B cell (primary cell): ENCODE data around the gene TMPRSS15. TPM values are rescaled to one million over a fixed set of nuclear protein-coding genes. Genes with fewer than 3 reads are reported as not detected.

Source experiments
- ATAC-seq: fragments of 200-7000 bp; cut with Tn5 transposase; one replicate; pipeline ENCODE4 v1.10.0; 2021; ENCODE audit warnings: low read depth, mild to moderate bottlenecking, moderate number of reproducible peaks, moderate library complexity
- CTCF ChIA-PET: fragments of 350-600 bp; sonication (Branson Sonifier 250); formaldehyde crosslinking; loops from one replicate; lab custom pipeline; 2021; ENCODE audit warnings: antibody characterized with exemption, inconsistent platforms; lab: Charles Lee
- POLR2A ChIA-PET: fragments of 350-600 bp; sonication (Branson Sonifier 250); formaldehyde crosslinking; loops from one replicate; lab custom pipeline; 2021; ENCODE audit warnings: antibody characterized with exemption; lab: Charles Lee
- DNase-seq: peaks from one replicate; pipeline ENCODE4 v3.0.0; 2013
- H2AFZ ChIP-seq: 2 replicates; pipeline ENCODE4 v1.6.1; 2012; ENCODE audit warnings: mild to moderate bottlenecking, low read depth, low read length; ENCODE audit not compliant: insufficient read depth, poor library complexity, severe bottlenecking
- H3K27ac ChIP-seq, 2 donors: 1 replicate in 1 of 2; 2 replicates in 1 of 2; pipeline ENCODE4 v1.5.1; 2012 to 2013; ENCODE audit warnings: low read length in 2 of 2, mild to moderate bottlenecking in 2 of 2, moderate library complexity in 1 of 2
- H3K27me3 ChIP-seq, 4 experiments: fragments of 200-600 bp in 1 of 4; sonication (generic) in 1 of 4; replicated peaks in 1 of 4; 1 replicate in 2 of 4; 2 replicates in 2 of 4; pipeline versions ENCODE4 v1.6.1 to v1.7.0; 2013 to 2016; ENCODE audit warnings: low read length in 3 of 4, mild to moderate bottlenecking in 2 of 4, mixed read lengths in 1 of 4, moderate library complexity in 1 of 4; ENCODE audit not compliant: insufficient read depth in 4 of 4, control insufficient read depth in 3 of 4; ENCODE audit errors: control extremely low read depth in 1 of 4
- H3K36me3 ChIP-seq, 2 experiments: replicated peaks in 1 of 2; 1 replicate in 1 of 2; 2 replicates in 1 of 2; pipeline versions ENCODE4 v1.6.1 to v1.7.1; 2013; ENCODE audit warnings: low read length in 1 of 2; ENCODE audit not compliant: insufficient read depth in 2 of 2, control insufficient read depth in 1 of 2; ENCODE audit errors: control extremely low read depth in 1 of 2, extremely low read depth in 1 of 2
- H3K4me1 ChIP-seq, 2 donors: fragments of 200-600 bp in 1 of 2; sonication (generic) in 1 of 2; 1 replicate in 1 of 2; 2 replicates in 1 of 2; pipeline versions ENCODE4 v1.5.1 to v1.6.1; 2013 to 2017; ENCODE audit warnings: low read length in 2 of 2; ENCODE audit not compliant: control insufficient read depth in 2 of 2, insufficient read depth in 2 of 2
- H3K4me2 ChIP-seq: replicated peaks from 2 replicates; pipeline ENCODE3; 2012; ENCODE audit warnings: mild to moderate bottlenecking, low read depth, low read length; ENCODE audit not compliant: poor library complexity, severe bottlenecking
- H3K4me3 ChIP-seq, 5 experiments: fragments of 200-600 bp in 1 of 5; sonication (generic) in 1 of 5; 1 replicate in 3 of 5; 2 replicates in 2 of 5; pipeline versions ENCODE4 v1.5.1 to v1.7.0; 2011 to 2016; ENCODE audit warnings: low read length in 4 of 5, mild to moderate bottlenecking in 4 of 5, low read depth in 2 of 5, control low read depth in 1 of 5, moderate library complexity in 1 of 5; ENCODE audit not compliant: insufficient read depth in 1 of 5; ENCODE audit errors: control extremely low read depth in 1 of 5, extremely low read depth in 1 of 5
- H3K79me2 ChIP-seq: fragments of 200-600 bp; sonication (generic); one replicate; pipeline ENCODE4 v1.6.0; 2016; ENCODE audit warnings: low read length; ENCODE audit not compliant: control insufficient read depth, insufficient read depth
- H3K9ac ChIP-seq: fragments of 200-600 bp; sonication (generic); 2 replicates; pipeline ENCODE4 v1.6.1; 2017; ENCODE audit warnings: mild to moderate bottlenecking, low read length, moderate library complexity
- H3K9me3 ChIP-seq, 3 donors: one replicate each; pipeline versions ENCODE4 v1.6.1 to v1.7.1; 2013; ENCODE audit warnings: low read length in 2 of 3; ENCODE audit not compliant: control insufficient read depth in 2 of 3, insufficient read depth in 1 of 3; ENCODE audit errors: control extremely low read depth in 1 of 3
- H4K20me1 ChIP-seq: 2 replicates; pipeline ENCODE4 v1.6.0; 2012; ENCODE audit warnings: mild to moderate bottlenecking, low read length; ENCODE audit not compliant: insufficient read depth, control insufficient read depth, poor library complexity, severe bottlenecking
- H3K27ac Mint-ChIP-seq: one replicate; pipeline ENCODE4 v1.8.0; 2021; ENCODE audit warnings: mixed read lengths
- H3K27me3 Mint-ChIP-seq: one replicate; pipeline ENCODE4 v1.8.0; 2021; ENCODE audit warnings: mixed read lengths
- H3K4me1 Mint-ChIP-seq: one replicate; pipeline ENCODE4 v1.8.0; 2021; ENCODE audit warnings: mixed read lengths
- H3K4me3 Mint-ChIP-seq: one replicate; pipeline ENCODE4 v1.8.0; 2021; ENCODE audit warnings: mixed read lengths
- H3K9me3 Mint-ChIP-seq: one replicate; pipeline ENCODE4 v1.8.0; 2022; ENCODE audit warnings: mixed read lengths; ENCODE audit not compliant: insufficient read depth
- CTCF ChIP-seq: fragments of 200-600 bp; IDR thresholded peaks from one replicate; pipeline ENCODE4 v1.8.0; 2022; ENCODE audit warnings: antibody characterized with exemption, mild to moderate bottlenecking
- EZH2 ChIP-seq: IDR thresholded peaks from 2 replicates; pipeline ENCODE4 v1.6.1; 2012; ENCODE audit warnings: borderline replicate concordance, low read depth, mild to moderate bottlenecking, moderate library complexity, low read length; ENCODE audit not compliant: insufficient read depth, poor library complexity, severe bottlenecking
- WGBS: methylation state at CpG from one replicate; pipeline ENCODE4 v1.1.5; 2013; ENCODE audit warnings: missing lambda C conversion rate; ENCODE audit not compliant: insufficient coverage; 5-methylcytosine and 5-hydroxymethylcytosine counted together
- intact Hi-C: fragments of 100-400 bp; cut with micrococcal nuclease; formaldehyde crosslinking; loops from one replicate; pipeline ENCODE4 v1.10.0; 2022
- polyA plus RNA-seq: library from polyadenylated mRNA; depleted of rRNA; stranded (reverse); fragments of >200 nt; gene quantifications from 2 replicates; pipeline ENCODE4 v1.2.3, GENCODE V29; 2012
- total RNA-seq, 2 donors: library from RNA; stranded (reverse); fragments of 120-200 nt in 1 of 2; gene quantifications; 1 replicate in 1 of 2; 2 replicates in 1 of 2; pipeline versions ENCODE4 v1.2.3 to v1.2.4, GENCODE V29; 2013 to 2022

TMPRSS15 gene
- total and polyA plus RNA-seq, 2 donors (not counting 1 experiment from before 2014, with no cell fraction given): 0.04 TPM; not detected in 1

GRCh38 chr21:18253799-18254198, 149.8 kb downstream of the TMPRSS15 start:
- TF ChIP-seq CTCF: no peak
- H3K4me3 ChIP-seq: no peak overlapping the region
- no peak overlapping the region for H3K4me2 ChIP-seq
- CTCF ChIA-PET: no interaction called here
- H4K20me1 ChIP-seq: no peaks in the 10 kb centered on the region
- no peaks in the 10 kb centered on the region for H3K36me3 ChIP-seq
- no peak overlapping the region for H2AFZ ChIP-seq
- Mint-ChIP-seq H3K27ac (no peak overlapping the region), H3K9me3 (no peaks in the 10 kb centered on the region), H3K27me3 (no peaks in the 10 kb centered on the region), H3K4me1 (no peaks in the 10 kb centered on the region), H3K4me3 (no peak overlapping the region)
- no peaks in the 10 kb centered on the region for H3K27me3 ChIP-seq
- WGBS: 92% methylated on average over 2 of the region's 2 CpGs
- H3K9me3 ChIP-seq: no peaks in the 10 kb centered on the region
- no peaks in the 10 kb centered on the region for H3K4me1 ChIP-seq
- no peak overlapping the region for H3K27ac ChIP-seq
- no peaks in the 10 kb centered on the region for H3K79me2 ChIP-seq
- POLR2A ChIA-PET: no interaction called here
- ATAC-seq (no peak), DNase-seq (no peak)
- intact Hi-C loops: no loop called here
- no peak overlapping the region for H3K9ac ChIP-seq

- Histone ChIP-seq H2AFZ (no peak overlapping the region), H3K27me3 (no peaks in the 10 kb centered on the region), H3K27ac (no peak overlapping the region), H3K4me3 (no peak overlapping the region), H3K9ac (no peak overlapping the region), H4K20me1 (no peaks in the 10 kb centered on the region), H3K9me3 (no peaks in the 10 kb centered on the region), H3K79me2 (no peaks in the 10 kb centered on the region), H3K4me2 (no peak overlapping the region), H3K36me3 (no peaks in the 10 kb centered on the region), H3K4me1 (no peaks in the 10 kb centered on the region)
- Mint-ChIP-seq H3K9me3 (no peaks in the 10 kb centered on the region), H3K4me3 (no peak overlapping the region), H3K27ac (no peak overlapping the region), H3K27me3 (no peaks in the 10 kb centered on the region), H3K4me1 (no peaks in the 10 kb centered on the region)
- ATAC-seq (no peak), DNase-seq (no peak)
- WGBS: no CpG with 5 or more reads among the region's 2 CpGs
- POLR2A ChIA-PET: no interaction called here
- no peak for TF ChIP-seq CTCF
- no peak for TF ChIP-seq EZH2
- CTCF ChIA-PET: no interaction called here
- intact Hi-C loops: no loop called here
Observed at GRCh38 chr21:18253221-18253620, 150.4 kb downstream of the TMPRSS15 start.
